ENCODE results near the gene LSP1.

- TF ChIP-seq, protein P1, sequence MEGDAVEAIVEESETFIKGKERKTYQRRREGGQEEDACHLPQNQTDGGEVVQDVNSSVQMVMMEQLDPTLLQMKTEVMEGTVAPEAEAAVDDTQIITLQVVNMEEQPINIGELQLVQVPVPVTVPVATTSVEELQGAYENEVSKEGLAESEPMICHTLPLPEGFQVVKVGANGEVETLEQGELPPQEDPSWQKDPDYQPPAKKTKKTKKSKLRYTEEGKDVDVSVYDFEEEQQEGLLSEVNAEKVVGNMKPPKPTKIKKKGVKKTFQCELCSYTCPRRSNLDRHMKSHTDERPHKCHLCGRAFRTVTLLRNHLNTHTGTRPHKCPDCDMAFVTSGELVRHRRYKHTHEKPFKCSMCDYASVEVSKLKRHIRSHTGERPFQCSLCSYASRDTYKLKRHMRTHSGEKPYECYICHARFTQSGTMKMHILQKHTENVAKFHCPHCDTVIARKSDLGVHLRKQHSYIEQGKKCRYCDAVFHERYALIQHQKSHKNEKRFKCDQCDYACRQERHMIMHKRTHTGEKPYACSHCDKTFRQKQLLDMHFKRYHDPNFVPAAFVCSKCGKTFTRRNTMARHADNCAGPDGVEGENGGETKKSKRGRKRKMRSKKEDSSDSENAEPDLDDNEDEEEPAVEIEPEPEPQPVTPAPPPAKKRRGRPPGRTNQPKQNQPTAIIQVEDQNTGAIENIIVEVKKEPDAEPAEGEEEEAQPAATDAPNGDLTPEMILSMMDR (CRISPR knock-in tag; IDR thresholded peaks at IDR 0.05), result no peak
- no peak for TF ChIP-seq PHF21A (CRISPR knock-in tag; IDR thresholded peaks at IDR 0.05)
- TF ChIP-seq SOX13 (IDR thresholded peaks at IDR 0.05), result no peak
- TF ChIP-seq SOX13 (CRISPR knock-in tag; conservative IDR thresholded peaks at IDR 0.05 in 1 of 2, IDR thresholded peaks at IDR 0.05 in 1 of 2), result no peak
- TF ChIP-seq TARDBP (CRISPR knock-in tag; IDR thresholded peaks at IDR 0.05), result no peak
- no peak for TF ChIP-seq GZF1 (CRISPR knock-in tag; IDR thresholded peaks at IDR 0.05)
- TF ChIP-seq ZFP41 (CRISPR knock-in tag; IDR thresholded peaks at IDR 0.05; ENCODE audit: borderline replicate concordance), result no peak
- TF ChIP-seq, protein P2, sequence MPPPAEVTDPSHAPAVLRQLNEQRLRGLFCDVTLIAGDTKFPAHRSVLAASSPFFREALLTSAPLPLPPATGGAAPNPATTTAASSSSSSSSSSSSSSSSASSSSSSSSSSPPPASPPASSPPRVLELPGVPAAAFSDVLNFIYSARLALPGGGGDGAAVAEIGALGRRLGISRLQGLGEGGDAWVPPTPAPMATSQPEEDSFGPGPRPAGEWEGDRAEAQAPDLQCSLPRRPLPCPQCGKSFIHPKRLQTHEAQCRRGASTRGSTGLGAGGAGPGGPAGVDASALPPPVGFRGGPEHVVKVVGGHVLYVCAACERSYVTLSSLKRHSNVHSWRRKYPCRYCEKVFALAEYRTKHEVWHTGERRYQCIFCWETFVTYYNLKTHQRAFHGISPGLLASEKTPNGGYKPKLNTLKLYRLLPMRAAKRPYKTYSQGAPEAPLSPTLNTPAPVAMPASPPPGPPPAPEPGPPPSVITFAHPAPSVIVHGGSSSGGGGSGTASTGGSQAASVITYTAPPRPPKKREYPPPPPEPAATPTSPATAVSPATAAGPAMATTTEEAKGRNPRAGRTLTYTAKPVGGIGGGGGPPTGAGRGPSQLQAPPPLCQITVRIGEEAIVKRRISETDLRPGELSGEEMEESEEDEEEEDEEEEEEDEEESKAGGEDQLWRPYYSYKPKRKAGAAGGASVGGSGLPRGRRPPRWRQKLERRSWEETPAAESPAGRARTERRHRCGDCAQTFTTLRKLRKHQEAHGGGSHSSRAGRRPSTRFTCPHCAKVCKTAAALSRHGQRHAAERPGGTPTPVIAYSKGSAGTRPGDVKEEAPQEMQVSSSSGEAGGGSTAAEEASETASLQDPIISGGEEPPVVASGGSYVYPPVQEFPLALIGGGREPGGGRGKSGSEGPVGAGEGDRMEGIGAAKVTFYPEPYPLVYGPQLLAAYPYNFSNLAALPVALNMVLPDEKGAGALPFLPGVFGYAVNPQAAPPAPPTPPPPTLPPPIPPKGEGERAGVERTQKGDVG (CRISPR knock-in tag; IDR thresholded peaks at IDR 0.05; ENCODE audit: borderline replicate concordance), result no peak
- TF ChIP-seq POLR2A (IDR thresholded peaks at IDR 0.05; ENCODE audit: insufficient read depth in 1 of 2, low read depth in 2 of 2, low read length in 2 of 2), result no peak
- no peak for TF ChIP-seq TAF1 (CRISPR knock-in tag; IDR thresholded peaks at IDR 0.05)
- TF ChIP-seq IKZF4 (CRISPR knock-in tag; IDR thresholded peaks at IDR 0.05; ENCODE audit: borderline replicate concordance, low read depth, not compliant biosample characterization), result no peak
- no peak for TF ChIP-seq PBX3 (CRISPR knock-in tag; IDR thresholded peaks at IDR 0.05; ENCODE audit: borderline replicate concordance)
- no peak for TF ChIP-seq ARID5B (CRISPR knock-in tag; IDR thresholded peaks at IDR 0.05)
- no peak for TF ChIP-seq RXRA (CRISPR knock-in tag; IDR thresholded peaks at IDR 0.05)
- TF ChIP-seq, protein P3, sequence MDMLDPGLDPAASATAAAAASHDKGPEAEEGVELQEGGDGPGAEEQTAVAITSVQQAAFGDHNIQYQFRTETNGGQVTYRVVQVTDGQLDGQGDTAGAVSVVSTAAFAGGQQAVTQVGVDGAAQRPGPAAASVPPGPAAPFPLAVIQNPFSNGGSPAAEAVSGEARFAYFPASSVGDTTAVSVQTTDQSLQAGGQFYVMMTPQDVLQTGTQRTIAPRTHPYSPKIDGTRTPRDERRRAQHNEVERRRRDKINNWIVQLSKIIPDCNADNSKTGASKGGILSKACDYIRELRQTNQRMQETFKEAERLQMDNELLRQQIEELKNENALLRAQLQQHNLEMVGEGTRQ (IDR thresholded peaks at IDR 0.05; ENCODE audit: low read depth, low read length), result no peak
- TF ChIP-seq, protein P3 (CRISPR knock-in tag; IDR thresholded peaks at IDR 0.05; ENCODE audit: borderline replicate concordance), result no peak
Observed at GRCh38 chr11:1848640-1849430, 4.0 kb upstream of the LSP1 start.

All from HepG2 (cell line).